Immature natural killer cell (primary cell): ENCODE results near the gene IGSF11. TPM values are rescaled to one million over a fixed set of nuclear protein-coding genes. Genes with fewer than 3 reads are reported as not detected.
"Not testable (repeated sequence)": the region's sequence is repeated elsewhere in the genome, so short reads cannot be mapped to it uniquely, and the experiment has no call there.

Source experiments
- DNase-seq, 3 donors: peaks; one replicate each; pipeline ENCODE4 v3.0.0; 2022; ENCODE audit warnings: mixed read lengths in 1 of 3
- H3K27ac Mint-ChIP-seq, 6 donors: one replicate each; pipeline ENCODE4 v1.8.0; 2020; ENCODE audit warnings: mixed read lengths in 6 of 6, mild to moderate bottlenecking in 5 of 6, inconsistent platforms in 4 of 6, moderate library complexity in 3 of 6
- H3K27me3 Mint-ChIP-seq, 3 donors: one replicate each; pipeline ENCODE4 v1.8.0; 2020 to 2021; ENCODE audit warnings: low read depth in 3 of 3, mild to moderate bottlenecking in 3 of 3, mixed read lengths in 3 of 3, moderate library complexity in 3 of 3, inconsistent platforms in 1 of 3
- H3K36me3 Mint-ChIP-seq, 3 donors: one replicate each; pipeline ENCODE4 v1.8.0; 2020; ENCODE audit warnings: mixed read lengths in 3 of 3, inconsistent platforms in 2 of 3, mild to moderate bottlenecking in 2 of 3
- H3K4me1 Mint-ChIP-seq, 2 donors: one replicate each; pipeline ENCODE4 v1.8.0; 2020; ENCODE audit warnings: inconsistent platforms in 2 of 2, mild to moderate bottlenecking in 2 of 2, mixed read lengths in 2 of 2, moderate library complexity in 1 of 2
- H3K4me3 Mint-ChIP-seq, 5 donors: one replicate each; pipeline ENCODE4 v1.8.0; 2020; ENCODE audit warnings: mild to moderate bottlenecking in 5 of 5, mixed read lengths in 5 of 5, inconsistent platforms in 3 of 5, moderate library complexity in 3 of 5
- H3K9me3 Mint-ChIP-seq, 6 donors: one replicate each; pipeline ENCODE4 v1.8.0; 2020; ENCODE audit warnings: mild to moderate bottlenecking in 6 of 6, mixed read lengths in 6 of 6, inconsistent platforms in 4 of 6, moderate library complexity in 3 of 6
- polyA plus RNA-seq, 3 donors: library from polyadenylated mRNA; unstranded; fragments of 300-500 nt; fragmentation: Illumina TruSeq; gene quantifications; one replicate each; pipeline ENCODE4 v1.2.3, GENCODE V29; 2021

Gene IGSF11
- polyA plus RNA-seq, 3 donors from 2014 or later, result not detected

- H3K27me3 Mint-ChIP-seq, result peaks cover 0 to 7% (median 1%) of the 10 kb centered on the region in 3 donors
- H3K4me3 Mint-ChIP-seq, result no peak overlapping the region
- no peak overlapping the region for H3K27ac Mint-ChIP-seq
- H3K36me3 Mint-ChIP-seq, result no peaks in the 10 kb centered on the region
- H3K4me1 Mint-ChIP-seq, result no peaks in the 10 kb centered on the region
- peaks cover 0 to 3% (median 0%) of the 10 kb centered on the region in 6 donors for H3K9me3 Mint-ChIP-seq
- DNase-seq, result no peak
Observed at GRCh38 chr3:118981494-118982134, 53.0 kb downstream of the IGSF11 start.

- H3K27ac Mint-ChIP-seq, result no peak overlapping the region
- H3K36me3 Mint-ChIP-seq, result no peaks in the 10 kb centered on the region
- no peaks in the 10 kb centered on the region for H3K9me3 Mint-ChIP-seq
- H3K4me3 Mint-ChIP-seq, result no peak overlapping the region
- peaks cover 0 to 7% (median 1%) of the 10 kb centered on the region in 3 donors for H3K27me3 Mint-ChIP-seq
- no peak for DNase-seq
- no peaks in the 10 kb centered on the region for H3K4me1 Mint-ChIP-seq
Observed at GRCh38 chr3:118980832-118981231, 53.8 kb downstream of the IGSF11 start.

GRCh38 chr3:118978393-118978758 is 56.3 kb downstream of the IGSF11 start:
- no peak for DNase-seq
- H3K4me1 Mint-ChIP-seq, result no peaks in the 10 kb centered on the region
- peaks cover 0 to 4% (median 4%) of the 10 kb centered on the region in 3 donors for H3K27me3 Mint-ChIP-seq
- no peaks in the 10 kb centered on the region for H3K9me3 Mint-ChIP-seq
- H3K36me3 Mint-ChIP-seq, result no peaks in the 10 kb centered on the region
- H3K27ac Mint-ChIP-seq, result no peak overlapping the region
- no peak overlapping the region for H3K4me3 Mint-ChIP-seq

GRCh38 chr3:118977671-118978392 is 56.8 kb downstream of the IGSF11 start:
- DNase-seq, result no peak
- peaks cover 0 to 4% (median 4%) of the 10 kb centered on the region in 3 donors for H3K27me3 Mint-ChIP-seq
- no peaks in the 10 kb centered on the region for H3K36me3 Mint-ChIP-seq
- no peak overlapping the region for H3K4me3 Mint-ChIP-seq
- H3K4me1 Mint-ChIP-seq, result no peaks in the 10 kb centered on the region
- no peaks in the 10 kb centered on the region for H3K9me3 Mint-ChIP-seq
- no peak overlapping the region for H3K27ac Mint-ChIP-seq

- Mint-ChIP-seq H3K27me3 (peaks cover 0 to 4% (median 4%) of the 10 kb centered on the region in 3 donors), H3K4me1 (no peaks in the 10 kb centered on the region), H3K9me3 (no peaks in the 10 kb centered on the region), H3K4me3 (no peak overlapping the region), H3K36me3 (no peaks in the 10 kb centered on the region), H3K27ac (no peak overlapping the region)
- DNase-seq, result no peak
Observed at GRCh38 chr3:118977118-118977517, 57.5 kb downstream of the IGSF11 start.

- H3K27ac Mint-ChIP-seq, result not testable (repeated sequence)
Observed at GRCh38 chr3:118975476-118975875, 59.2 kb downstream of the IGSF11 start.

GRCh38 chr3:118974356-118975097 is 60.1 kb downstream of the IGSF11 start:
- no peaks in the 10 kb centered on the region for H3K36me3 Mint-ChIP-seq
- H3K9me3 Mint-ChIP-seq, result peaks cover 0 to 2% (median 0%) of the 10 kb centered on the region in 6 donors
- peaks cover 3 to 4% (median 3%) of the 10 kb centered on the region in 3 donors for H3K27me3 Mint-ChIP-seq
- no peak for DNase-seq
- H3K4me3 Mint-ChIP-seq, result no peak overlapping the region
- no peak overlapping the region for H3K27ac Mint-ChIP-seq
- no peaks in the 10 kb centered on the region for H3K4me1 Mint-ChIP-seq

More at GRCh38 chr3:118975476-118975875, 59.2 kb downstream of the IGSF11 start:
- not testable (repeated sequence) for H3K27me3 Mint-ChIP-seq, H3K9me3 Mint-ChIP-seq, H3K36me3 Mint-ChIP-seq, H3K4me1 Mint-ChIP-seq, DNase-seq, H3K4me3 Mint-ChIP-seq

- peaks cover 2 to 6% (median 4%) of the 10 kb centered on the region in 3 donors for H3K27me3 Mint-ChIP-seq
- DNase-seq, result no peak
- no peak overlapping the region for H3K27ac Mint-ChIP-seq
Observed at GRCh38 chr3:118973050-118973449, 61.6 kb downstream of the IGSF11 start.

GRCh38 chr3:118970819-118971218 is 63.8 kb downstream of the IGSF11 start:
- Mint-ChIP-seq H3K27ac (no peak overlapping the region), H3K4me3 (no peak overlapping the region), H3K4me1 (no peaks in the 10 kb centered on the region), H3K27me3 (peaks cover 2 to 9% (median 4%) of the 10 kb centered on the region in 3 donors), H3K9me3 (peaks cover 0 to 2% (median 0%) of the 10 kb centered on the region in 6 donors), H3K36me3 (no peaks in the 10 kb centered on the region)
- no peak for DNase-seq

More at GRCh38 chr3:118973050-118973449, 61.6 kb downstream of the IGSF11 start:
- no peaks in the 10 kb centered on the region for H3K36me3 Mint-ChIP-seq
- H3K4me1 Mint-ChIP-seq, result no peaks in the 10 kb centered on the region
- H3K9me3 Mint-ChIP-seq, result peaks cover 0 to 2% (median 0%) of the 10 kb centered on the region in 6 donors
- H3K4me3 Mint-ChIP-seq, result no peak overlapping the region

- Mint-ChIP-seq H3K27me3 (peaks cover 0 to 9% (median 5%) of the 10 kb centered on the region in 3 donors), H3K9me3 (peaks cover 0 to 2% (median 0%) of the 10 kb centered on the region in 6 donors), H3K4me1 (no peaks in the 10 kb centered on the region)
Observed at GRCh38 chr3:118968640-118969039, 66.0 kb downstream of the IGSF11 start.

GRCh38 chr3:118968111-118968510 is 66.5 kb downstream of the IGSF11 start:
- Mint-ChIP-seq H3K27ac (no peak overlapping the region), H3K4me1 (no peaks in the 10 kb centered on the region), H3K4me3 (no peak overlapping the region), H3K36me3 (no peaks in the 10 kb centered on the region), H3K27me3 (peaks cover 0 to 9% (median 3%) of the 10 kb centered on the region in 3 donors), H3K9me3 (peaks cover 0 to 2% (median 0%) of the 10 kb centered on the region in 6 donors)
- DNase-seq, result no peak

More at GRCh38 chr3:118968640-118969039, 66.0 kb downstream of the IGSF11 start:
- no peak overlapping the region for H3K4me3 Mint-ChIP-seq
- DNase-seq, result no peak
- no peak overlapping the region for H3K27ac Mint-ChIP-seq
- H3K36me3 Mint-ChIP-seq, result no peaks in the 10 kb centered on the region

- Mint-ChIP-seq H3K27me3 (peaks cover 0 to 9% (median 3%) of the 10 kb centered on the region in 3 donors), H3K27ac (no peak overlapping the region), H3K9me3 (peaks cover 0 to 2% (median 0%) of the 10 kb centered on the region in 6 donors), H3K36me3 (no peaks in the 10 kb centered on the region), H3K4me3 (no peak overlapping the region), H3K4me1 (no peaks in the 10 kb centered on the region)
- DNase-seq, result no peak
Observed at GRCh38 chr3:118966700-118967099, 67.9 kb downstream of the IGSF11 start.

GRCh38 chr3:118963711-118964110 is 70.9 kb downstream of the IGSF11 start:
- no peak for DNase-seq
- H3K27ac Mint-ChIP-seq, result no peak overlapping the region
- H3K36me3 Mint-ChIP-seq, result peaks cover 0 to 3% (median 0%) of the 10 kb centered on the region in 3 donors
- no peaks in the 10 kb centered on the region for H3K4me1 Mint-ChIP-seq
- peaks cover 2 to 3% (median 2%) of the 10 kb centered on the region in 3 donors for H3K27me3 Mint-ChIP-seq
- H3K9me3 Mint-ChIP-seq, result no peaks in the 10 kb centered on the region
- no peak overlapping the region for H3K4me3 Mint-ChIP-seq
